Panc1 (cell line): ENCODE data around the gene EARS2. TPM values are rescaled to one million over a fixed set of nuclear protein-coding genes. Genes with fewer than 3 reads are reported as not detected.

Experiments used
- ATAC-seq: fragments of 200-7000 bp; cut with Tn5 transposase; 2 replicates; pipeline ENCODE4 v1.9.1; 2020; ENCODE audit warnings: mild to moderate bottlenecking, moderate library complexity
- BruUV-seq: library from RNA; stranded (reverse); fragments of 400-500 nt; replicated peaks from 2 replicates; lab custom pipeline; 2021; lab: Mats Ljungman, UMichigan
- CTCF ChIA-PET: fragments of 300-600 bp; sonication (Branson Sonifier 250); formaldehyde crosslinking; loops from one replicate; lab custom pipeline; 2022; ENCODE audit warnings: antibody characterized with exemption; lab: Charles Lee
- POLR2A ChIA-PET: fragments of 300-600 bp; sonication (Branson Sonifier 250); formaldehyde crosslinking; loops from one replicate; lab custom pipeline; 2022; ENCODE audit warnings: antibody characterized with exemption; lab: Charles Lee
- DNase-seq: peaks from one replicate; pipeline ENCODE4 v3.0.0-alpha.2; 2010; ENCODE audit warnings: low read depth, low spot score
- H3K27ac ChIP-seq: 2 replicates; pipeline ENCODE4 v1.5.1; 2011; ENCODE audit warnings: mild to moderate bottlenecking, low read length, inconsistent platforms
- H3K27me3 ChIP-seq: fragments of 200-500 bp; sonication (Bioruptor generic); 2 replicates; pipeline ENCODE4 v1.6.0; 2014; ENCODE audit warnings: low read length, inconsistent platforms; ENCODE audit not compliant: control insufficient read depth, insufficient read depth
- H3K36me3 ChIP-seq: fragments of 200-500 bp; sonication (Bioruptor generic); 2 replicates; pipeline ENCODE4 v1.5.1; 2014; ENCODE audit warnings: inconsistent platforms, mild to moderate bottlenecking, low read length, moderate library complexity; ENCODE audit not compliant: control insufficient read depth, insufficient read depth
- H3K4me1 ChIP-seq: 2 replicates; pipeline ENCODE4 v1.5.1; 2011; ENCODE audit warnings: inconsistent platforms, mild to moderate bottlenecking, low read length, moderate library complexity; ENCODE audit not compliant: control insufficient read depth, insufficient read depth
- H3K4me3 ChIP-seq, 2 experiments: 2 replicates each; pipeline ENCODE4 v1.5.1; 2011 to 2012; ENCODE audit warnings: low read depth in 2 of 2, low read length in 2 of 2, mild to moderate bottlenecking in 2 of 2, inconsistent platforms in 1 of 2, moderate library complexity in 1 of 2
- H3K9me3 ChIP-seq: fragments of 200-500 bp; sonication (Bioruptor generic); 2 replicates; pipeline ENCODE4 v1.5.1; 2014; ENCODE audit warnings: low read depth, mild to moderate bottlenecking, inconsistent platforms, low read length, moderate library complexity; ENCODE audit not compliant: control insufficient read depth, insufficient read depth
- POLR2AphosphoS5 ChIP-seq: IDR thresholded peaks from 2 replicates; pipeline ENCODE4 v1.6.1; 2012; ENCODE audit warnings: mild to moderate bottlenecking, low read depth, low read length, moderate library complexity
- REST ChIP-seq, 2 experiments: IDR thresholded peaks; 2 replicates each; pipeline ENCODE4 v1.6.1; 2011 to 2012; ENCODE audit warnings: low read depth in 2 of 2, control low read depth in 1 of 2, low read length in 1 of 2, mild to moderate bottlenecking in 1 of 2, moderate library complexity in 1 of 2; ENCODE audit not compliant: insufficient read depth in 1 of 2
- SIN3A ChIP-seq: IDR thresholded peaks from 2 replicates; pipeline ENCODE4 v1.6.1; 2012; ENCODE audit warnings: low read depth, mild to moderate bottlenecking, low read length, moderate library complexity, borderline replicate concordance; ENCODE audit not compliant: insufficient read depth
- TCF7L2 ChIP-seq: IDR thresholded peaks from 2 replicates; pipeline ENCODE4 v1.6.1; 2011; ENCODE audit warnings: mild to moderate bottlenecking, low read depth, low read length, inconsistent platforms
- in situ Hi-C: cut with HindIII; loops from 2 replicates; pipeline ENCODE4 v1.10.0; 2016; ENCODE audit warnings: low sequenced_read_pairs, low pct_unique_long_range_greater_than_20kb
- intact Hi-C: fragments of 100-400 bp; cut with micrococcal nuclease; formaldehyde crosslinking; loops from one replicate; pipeline ENCODE4 v1.10.0; 2022; ENCODE audit not compliant: unreplicated experiment
- total RNA-seq: library from RNA; stranded (reverse); gene quantifications from one replicate; pipeline ENCODE4 v1.2.1, GENCODE V29; 2021; ENCODE audit not compliant: unreplicated experiment
- TF ChIP-seq, protein P1 (sequence below): fragments of 450-650 bp; IDR thresholded peaks from 2 replicates; pipeline ENCODE4 v1.5.1; 2017; ENCODE audit warnings: mild to moderate bottlenecking

EARS2 gene
- total RNA-seq, 1 experiment from 2014 or later = 31.3 TPM

- H3K4me3 ChIP-seq = no peak overlapping the region
- CTCF ChIA-PET = no interaction called here
Measured at GRCh38 chr16:23496821-23497542, 60.2 kb downstream of the EARS2 start.

DNA sequence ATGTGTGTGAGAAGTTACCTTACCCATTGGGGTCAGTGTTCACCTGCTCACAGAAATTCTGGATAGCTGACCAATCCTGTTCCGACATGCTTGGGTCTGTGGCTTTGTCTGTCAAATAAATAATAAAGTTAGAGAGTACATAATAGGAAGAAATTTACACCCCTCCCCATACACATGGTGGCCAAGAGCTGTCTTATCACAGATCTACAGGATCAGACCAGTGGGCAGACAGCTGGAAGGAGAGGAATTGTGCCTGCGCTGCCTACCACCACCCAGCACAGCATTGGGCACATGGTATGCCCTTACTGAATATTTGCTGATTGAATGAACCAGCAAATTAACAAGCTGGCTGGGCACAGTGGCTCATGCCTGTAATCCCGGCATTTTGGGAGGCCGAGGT, 61.5 kb downstream of the EARS2 start:
- CTCF ChIA-PET = no interaction called here
- POLR2A ChIA-PET = no interaction called here
- DNase-seq = no peak

More at GRCh38 chr16:23496821-23497542, 60.2 kb downstream of the EARS2 start:
- POLR2A ChIA-PET = interaction anchor here (0.6 kb wide), 2 partner anchors 25 to 860 kb away, joined by 4 read pairs; no protein-coding TSS in a partner anchor
- no peaks in the 10 kb centered on the region; the same call in none of the 2 replicates for H3K36me3 ChIP-seq
- H3K9me3 ChIP-seq = no peaks in the 10 kb centered on the region
- DNase-seq (no peak), ATAC-seq (no peak)
- in situ Hi-C loops = no loop called here
- TF ChIP-seq REST (IDR thresholded peaks at IDR 0.05; ENCODE audit: insufficient read depth in 1 of 2, low read depth in 2 of 2, low read length in 1 of 2) (no peak), TCF7L2 (no peak), POLR2AphosphoS5 (no peak), SIN3A (no peak)
- TF ChIP-seq, protein P1, sequence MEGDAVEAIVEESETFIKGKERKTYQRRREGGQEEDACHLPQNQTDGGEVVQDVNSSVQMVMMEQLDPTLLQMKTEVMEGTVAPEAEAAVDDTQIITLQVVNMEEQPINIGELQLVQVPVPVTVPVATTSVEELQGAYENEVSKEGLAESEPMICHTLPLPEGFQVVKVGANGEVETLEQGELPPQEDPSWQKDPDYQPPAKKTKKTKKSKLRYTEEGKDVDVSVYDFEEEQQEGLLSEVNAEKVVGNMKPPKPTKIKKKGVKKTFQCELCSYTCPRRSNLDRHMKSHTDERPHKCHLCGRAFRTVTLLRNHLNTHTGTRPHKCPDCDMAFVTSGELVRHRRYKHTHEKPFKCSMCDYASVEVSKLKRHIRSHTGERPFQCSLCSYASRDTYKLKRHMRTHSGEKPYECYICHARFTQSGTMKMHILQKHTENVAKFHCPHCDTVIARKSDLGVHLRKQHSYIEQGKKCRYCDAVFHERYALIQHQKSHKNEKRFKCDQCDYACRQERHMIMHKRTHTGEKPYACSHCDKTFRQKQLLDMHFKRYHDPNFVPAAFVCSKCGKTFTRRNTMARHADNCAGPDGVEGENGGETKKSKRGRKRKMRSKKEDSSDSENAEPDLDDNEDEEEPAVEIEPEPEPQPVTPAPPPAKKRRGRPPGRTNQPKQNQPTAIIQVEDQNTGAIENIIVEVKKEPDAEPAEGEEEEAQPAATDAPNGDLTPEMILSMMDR = no peak
- no peak overlapping the region for H3K27ac ChIP-seq
- BruUV-seq = no TSS peak
- no peaks in the 10 kb centered on the region for H3K27me3 ChIP-seq
- intact Hi-C loops = no loop called here
- H3K4me1 ChIP-seq = peaks cover 20% of the 10 kb centered on the region

More for the DNA sequence above, 61.5 kb downstream of the EARS2 start:
- TF ChIP-seq POLR2AphosphoS5 (no peak), SIN3A (no peak), REST (IDR thresholded peaks at IDR 0.05; ENCODE audit: insufficient read depth in 1 of 2, low read depth in 2 of 2, low read length in 1 of 2) (no peak), TCF7L2 (no peak)
- TF ChIP-seq, protein P1 = no peak
- in situ Hi-C loops (no loop called here), intact Hi-C loops (no loop called here)
- no peak for ATAC-seq
- Histone ChIP-seq H3K4me1 (peaks cover 21% of the 10 kb centered on the region), H3K36me3 (no peaks in the 10 kb centered on the region; the same call in none of the 2 replicates), H3K27ac (no peak overlapping the region), H3K9me3 (no peaks in the 10 kb centered on the region), H3K27me3 (no peaks in the 10 kb centered on the region), H3K4me3 (no peak overlapping the region)
- BruUV-seq = no TSS peak
